IMR-90 (cell line): Measurements from ENCODE around the gene SYPL1. TPM values are rescaled to one million over a fixed set of nuclear protein-coding genes. Genes with fewer than 3 reads are reported as not detected.

Source experiments
- ATAC-seq: fragments of 200-7000 bp; cut with Tn5 transposase; 2 replicates; pipeline ENCODE4 v1.9.1; 2020; ENCODE audit warnings: low read depth, mild to moderate bottlenecking, moderate library complexity
- BruUV-seq: library from RNA; stranded (reverse); fragments of 400-500 nt; replicated peaks from 2 replicates; lab custom pipeline; 2021; lab: Mats Ljungman, UMichigan
- CTCF ChIA-PET: fragments of 300-600 bp; formaldehyde crosslinking; extraction: SDS; loops from one replicate; lab custom pipeline; 2021; ENCODE audit warnings: antibody characterized with exemption; lab: Yijun Ruan, JAX
- POLR2A ChIA-PET: fragments of 300-600 bp; sonication (Branson Sonifier 250); formaldehyde crosslinking; loops from one replicate; lab custom pipeline; 2022; ENCODE audit warnings: antibody characterized with exemption; ENCODE audit not compliant: unreplicated experiment; lab: Charles Lee
- DNase-seq: peaks from one replicate; pipeline ENCODE4 v3.0.0; 2013
- H2AFZ ChIP-seq: replicated peaks from 2 replicates; pipeline ENCODE3; 2013; ENCODE audit warnings: low read length, mild to moderate bottlenecking; ENCODE audit not compliant: poor library complexity
- H2AK5ac ChIP-seq: 2 replicates; pipeline ENCODE4 v1.6.1; 2013; ENCODE audit warnings: low read depth, low read length, inconsistent platforms
- H2AK9ac ChIP-seq: replicated peaks from 2 replicates; pipeline ENCODE3; 2013; ENCODE audit warnings: mild to moderate bottlenecking, low read depth, low read length, moderate library complexity; ENCODE audit not compliant: poor library complexity
- H2BK120ac ChIP-seq: 2 replicates; pipeline ENCODE4 v1.6.1; 2013; ENCODE audit warnings: low read depth, low read length, inconsistent platforms
- H2BK15ac ChIP-seq: 3 replicates; pipeline ENCODE4 v1.6.1; 2013; ENCODE audit warnings: low read depth, low read length, inconsistent platforms
- H2BK20ac ChIP-seq: 2 replicates; pipeline ENCODE4 v1.6.1; 2013; ENCODE audit warnings: low read depth, mild to moderate bottlenecking, inconsistent platforms, low read length, moderate library complexity
- H2BK5ac ChIP-seq: 2 replicates; pipeline ENCODE4 v1.6.1; 2013; ENCODE audit warnings: mild to moderate bottlenecking, low read depth, low read length, inconsistent platforms; ENCODE audit not compliant: poor library complexity, severe bottlenecking
- H3K14ac ChIP-seq: replicated peaks from 2 replicates; pipeline ENCODE4 v1.6.1; 2013; ENCODE audit warnings: low read depth, low read length, inconsistent platforms
- H3K18ac ChIP-seq: 2 replicates; pipeline ENCODE4 v1.6.1; 2013; ENCODE audit warnings: low read depth, low read length, control low read depth
- H3K23ac ChIP-seq: 2 replicates; pipeline ENCODE4 v1.6.1; 2013; ENCODE audit warnings: low read depth, low read length, inconsistent platforms
- H3K27ac ChIP-seq: 2 replicates; pipeline ENCODE4 v1.5.1; 2013; ENCODE audit warnings: mild to moderate bottlenecking, control low read depth, low read length; ENCODE audit not compliant: insufficient read depth
- H3K27me3 ChIP-seq: 2 replicates; pipeline ENCODE4 v1.6.1; 2013; ENCODE audit warnings: low read length; ENCODE audit not compliant: control insufficient read depth, insufficient read depth
- H3K36me3 ChIP-seq: 2 replicates; pipeline ENCODE4 v1.6.1; 2013; ENCODE audit warnings: low read length, mixed read lengths; ENCODE audit not compliant: control insufficient read depth, insufficient read depth
- H3K4ac ChIP-seq: 2 replicates; pipeline ENCODE4 v1.6.1; 2013; ENCODE audit warnings: low read depth, low read length, inconsistent platforms
- H3K4me1 ChIP-seq: 2 replicates; pipeline ENCODE4 v1.6.1; 2013; ENCODE audit warnings: low read length, mixed read lengths; ENCODE audit not compliant: control insufficient read depth, insufficient read depth
- H3K4me2 ChIP-seq: 2 replicates; pipeline ENCODE4 v1.6.1; 2013; ENCODE audit warnings: low read depth, mild to moderate bottlenecking, control low read depth, low read length, moderate library complexity
- H3K4me3 ChIP-seq: 2 replicates; pipeline ENCODE4 v1.5.1; 2013; ENCODE audit warnings: low read depth, mild to moderate bottlenecking, control low read depth, low read length, moderate library complexity; ENCODE audit not compliant: insufficient read depth
- H3K56ac ChIP-seq: 2 replicates; pipeline ENCODE4 v1.6.1; 2013; ENCODE audit warnings: low read length, inconsistent platforms; ENCODE audit not compliant: insufficient read depth; ENCODE audit errors: extremely low read depth
- H3K79me1 ChIP-seq, 2 experiments: 2 replicates each; pipeline ENCODE4 v1.6.1; 2013; ENCODE audit warnings: low read length in 2 of 2, inconsistent platforms in 1 of 2, low read depth in 1 of 2
- H3K9ac ChIP-seq: 2 replicates; pipeline ENCODE4 v1.6.1; 2013; ENCODE audit warnings: low read depth, low read length, control low read depth
- H3K9me1 ChIP-seq: 2 replicates; pipeline ENCODE4 v1.6.1; 2013; ENCODE audit warnings: low read length, inconsistent platforms; ENCODE audit not compliant: insufficient read depth
- H3K9me3 ChIP-seq: 2 replicates; pipeline ENCODE4 v1.6.1; 2013; ENCODE audit warnings: low read length; ENCODE audit not compliant: control insufficient read depth, insufficient read depth
- H4K20me1 ChIP-seq: 2 replicates; pipeline ENCODE4 v1.6.1; 2013; ENCODE audit warnings: low read length, inconsistent platforms; ENCODE audit not compliant: insufficient read depth
- H4K5ac ChIP-seq: 2 replicates; pipeline ENCODE4 v1.6.1; 2013; ENCODE audit warnings: mild to moderate bottlenecking, low read depth, low read length, control low read depth
- H4K8ac ChIP-seq, 2 experiments: 2 replicates each; pipeline ENCODE4 v1.6.1; 2013; ENCODE audit warnings: low read depth in 2 of 2, low read length in 2 of 2, control low read depth in 1 of 2, inconsistent platforms in 1 of 2
- H4K91ac ChIP-seq: 2 replicates; pipeline ENCODE4 v1.6.1; 2013; ENCODE audit warnings: low read depth, low read length, inconsistent platforms; ENCODE audit not compliant: insufficient read depth
- CEBPB ChIP-seq: IDR thresholded peaks from 2 replicates; pipeline ENCODE4 v1.6.1; 2012; ENCODE audit warnings: low read depth, low read length, improper control_type of control experiment
- CTCF ChIP-seq: conservative IDR thresholded peaks from 2 replicates; pipeline ENCODE4 v1.5.1; 2012; ENCODE audit warnings: mild to moderate bottlenecking, low read depth, low read length, improper control_type of control experiment
- MAFK ChIP-seq: IDR thresholded peaks from 2 replicates; pipeline ENCODE4 v1.6.1; 2012; ENCODE audit warnings: low read depth, low read length, improper control_type of control experiment
- MXI1 ChIP-seq: IDR thresholded peaks from 2 replicates; pipeline ENCODE4 v1.6.1; 2012; ENCODE audit warnings: low read depth, mild to moderate bottlenecking, low read length, moderate library complexity, borderline replicate concordance
- NFE2L2 ChIP-seq: fragments of 150-350 bp; IDR thresholded peaks from 2 replicates; pipeline ENCODE4 v1.6.1; 2016; ENCODE audit warnings: low read depth, mild to moderate bottlenecking, low read length
- RAD21 ChIP-seq: IDR thresholded peaks from 2 replicates; pipeline ENCODE4 v1.6.1; 2012; ENCODE audit warnings: low read length, improper control_type of control experiment
- RFX5 ChIP-seq: IDR thresholded peaks from 2 replicates; pipeline ENCODE4 v1.8.0; 2012; ENCODE audit warnings: low read depth, mild to moderate bottlenecking, low read length, moderate library complexity
- SMC3 ChIP-seq: fragments of 150-350 bp; IDR thresholded peaks from 2 replicates; pipeline ENCODE4 v1.6.1; 2016; ENCODE audit warnings: low read depth, mild to moderate bottlenecking, antibody characterized with exemption, low read length, moderate library complexity
- USF2 ChIP-seq: fragments of 150-350 bp; IDR thresholded peaks from 2 replicates; pipeline ENCODE4 v1.6.1; 2017; ENCODE audit warnings: mild to moderate bottlenecking, antibody characterized with exemption, low read length, low read depth
- WGBS, 2 experiments: methylation state at CpG; one replicate each; pipeline versions ENCODE4 v1.1.5 to v1.1.7; 2013; ENCODE audit warnings: missing lambda C conversion rate in 2 of 2; ENCODE audit not compliant: insufficient read length in 1 of 2; ENCODE audit errors: extremely low coverage in 2 of 2; 5-methylcytosine and 5-hydroxymethylcytosine counted together
- dilution Hi-C: fragments of 300-500 bp; cut with HindIII; formaldehyde crosslinking; loops from one replicate; pipeline ENCODE4 v1.14.3; 2018; ENCODE audit warnings: low sequenced_read_pairs; ENCODE audit not compliant: unreplicated experiment
- in situ Hi-C: fragments of 300-500 bp; cut with MboI; formaldehyde crosslinking; loops from 3 replicates; pipeline ENCODE4 v1.14.3; 2019; ENCODE audit warnings: low sequenced_read_pairs, inconsistent platforms, mixed read lengths
- intact Hi-C: fragments of 100-400 bp; cut with micrococcal nuclease; formaldehyde crosslinking; loops from 2 replicates; pipeline ENCODE4 v1.10.0; 2022
- polyA plus RNA-seq, 3 experiments: library from polyadenylated mRNA; depleted of rRNA; stranded (reverse); fragments of >200 nt; gene quantifications; 2 replicates each; pipeline ENCODE4 v1.2.3, GENCODE V29; 2012; ENCODE audit warnings: low replicate concordance in 1 of 3
- total RNA-seq: library from RNA; depleted of rRNA; stranded (reverse); fragments of >200 nt; gene quantifications from 2 replicates; pipeline ENCODE4 v1.2.3, GENCODE V29; 2012

Gene SYPL1
- total and polyA plus RNA-seq, 2 of the 4 experiments (the other 2 are of a cell fraction) = 19.0 to 45.0 TPM

GRCh38 chr7:106104721-106105260 lies 7.3 kb downstream of the SYPL1 start:
- BruUV-seq = no TSS peak
- intact Hi-C loops (no loop called here), dilution Hi-C loops (no loop called here), in situ Hi-C loops (no loop called here)
- Histone ChIP-seq H4K91ac (no peak overlapping the region), H3K14ac (no peak overlapping the region), H2AK9ac (no peak overlapping the region), H3K4me3 (no peak overlapping the region), H2BK20ac (no peak overlapping the region), H2AK5ac (no peak overlapping the region), H3K4ac (no peak overlapping the region), H2BK15ac (no peak overlapping the region), H3K9me3 (no peaks in the 10 kb centered on the region), H3K18ac (no peak overlapping the region), H2BK120ac (no peak overlapping the region), H3K9ac (no peak overlapping the region), H3K79me1 (peaks cover 17 to 58% of the 10 kb centered on the region in 2 experiments), H3K4me1 (no peaks in the 10 kb centered on the region; the same call in 1 of the 2 replicates), H4K5ac (no peak overlapping the region), H4K8ac (no peak overlapping the region), H3K56ac (no peak overlapping the region), H3K23ac (no peak overlapping the region), H2BK5ac (no peak overlapping the region), H2AFZ (no peak overlapping the region), H3K9me1 (peaks cover 6% of the 10 kb centered on the region), H3K36me3 (0 out of 2 replicates have a peak, but pooled peaks cover 3% of the 10 kb centered on the region), H3K4me2 (no peak overlapping the region), H3K27ac (no peak overlapping the region), H3K27me3 (no peaks in the 10 kb centered on the region), H4K20me1 (peaks cover 55% of the 10 kb centered on the region)
- POLR2A ChIA-PET = interaction anchor here (0.6 kb wide), 1 partner anchor 352 kb away, joined by 3 read pairs; no protein-coding TSS in a partner anchor
- no CpG with 5 or more reads among the region's 2 CpGs for WGBS, 2 experiments
- ATAC-seq = no peak
- TF ChIP-seq USF2 (no peak), CEBPB (no peak), MAFK (no peak), RFX5 (no peak), SMC3 (no peak), MXI1 (no peak), CTCF (no peak), NFE2L2 (no peak), RAD21 (no peak)
- no peak for DNase-seq
- CTCF ChIA-PET = interaction anchor here (1.0 kb wide), 1 partner anchor 40 kb away, joined by 3 read pairs; no protein-coding TSS in a partner anchor
